Tibial nerve (tissue), 4 donors: ENCODE measurements around the gene CREBL2. TPM values are rescaled to one million over a fixed set of nuclear protein-coding genes. Genes with fewer than 3 reads are reported as not detected.
"Not testable (repeated sequence)": the region's sequence is repeated elsewhere in the genome, so short reads cannot be mapped to it uniquely, and the experiment has no call there.

Experiments used
- DNase-seq, 2 donors: peaks; one replicate each; pipeline ENCODE4 v3.0.0-alpha.2; 2019; ENCODE audit warnings: low spot score in 2 of 2
- H3K27ac ChIP-seq, 4 donors: fragments of 200-600 bp; sonication (generic) in 3 of 4; one replicate each; pipeline ENCODE4 v1.5.1; 2017 to 2019; ENCODE audit warnings: mild to moderate bottlenecking in 1 of 4
- H3K27me3 ChIP-seq, 2 donors: fragments of 200-600 bp; sonication (generic) in 1 of 2; one replicate each; pipeline versions ENCODE4 v1.5.1 to v1.6.0; 2017 to 2019
- H3K36me3 ChIP-seq, 3 donors: fragments of 200-600 bp; sonication (generic); one replicate each; pipeline ENCODE4 v1.5.1; 2018 to 2019
- H3K4me1 ChIP-seq, 4 donors: fragments of 200-600 bp; sonication (generic) in 3 of 4; one replicate each; pipeline ENCODE4 v1.5.1; 2017 to 2019
- H3K4me3 ChIP-seq, 4 donors: fragments of 200-600 bp; sonication (generic) in 3 of 4; one replicate each; pipeline ENCODE4 v1.5.1; 2017 to 2019; ENCODE audit warnings: mild to moderate bottlenecking in 1 of 4, moderate library complexity in 1 of 4
- H3K9me3 ChIP-seq, 4 donors: fragments of 200-600 bp; sonication (generic) in 3 of 4; one replicate each; pipeline ENCODE4 v1.5.1; 2017 to 2019
- EP300 ChIP-seq, 2 donors: sonication (generic); formaldehyde crosslinking; IDR thresholded peaks; one replicate each; pipeline ENCODE4 v1.6.1; 2017; ENCODE audit warnings: antibody characterized with exemption in 2 of 2, mild to moderate bottlenecking in 1 of 2
- POLR2A ChIP-seq, 2 donors: fragments of 450-650 bp; IDR thresholded peaks; one replicate each; pipeline ENCODE4 v1.6.1; 2017; ENCODE audit warnings: antibody characterized with exemption in 2 of 2, mild to moderate bottlenecking in 2 of 2, moderate library complexity in 2 of 2
- WGBS, 2 donors: methylation state at CpG; one replicate each; pipeline ENCODE4 v1.1.5; 2018; 5-methylcytosine and 5-hydroxymethylcytosine counted together
- total RNA-seq, 4 donors: library from RNA; depleted of rRNA; stranded (reverse); fragments of >200 nt; gene quantifications; one replicate each; pipeline ENCODE4 v1.1.0, GENCODE V29; 2016
- TF ChIP-seq, protein P1 (sequence below), 5 experiments: fragments of 200-600 bp in 3 of 5; fragments of 450-650 bp in 2 of 5; sonication (generic) in 3 of 5; IDR thresholded peaks; one replicate each; pipeline ENCODE4 v1.5.1; 2016 to 2019; ENCODE audit warnings: antibody characterized with exemption in 5 of 5, mild to moderate bottlenecking in 3 of 5, moderate library complexity in 2 of 5

CREBL2 gene
- total RNA-seq, 4 donors from 2014 or later: 39.9 to 74.7 (median 52.9) TPM

DNA sequence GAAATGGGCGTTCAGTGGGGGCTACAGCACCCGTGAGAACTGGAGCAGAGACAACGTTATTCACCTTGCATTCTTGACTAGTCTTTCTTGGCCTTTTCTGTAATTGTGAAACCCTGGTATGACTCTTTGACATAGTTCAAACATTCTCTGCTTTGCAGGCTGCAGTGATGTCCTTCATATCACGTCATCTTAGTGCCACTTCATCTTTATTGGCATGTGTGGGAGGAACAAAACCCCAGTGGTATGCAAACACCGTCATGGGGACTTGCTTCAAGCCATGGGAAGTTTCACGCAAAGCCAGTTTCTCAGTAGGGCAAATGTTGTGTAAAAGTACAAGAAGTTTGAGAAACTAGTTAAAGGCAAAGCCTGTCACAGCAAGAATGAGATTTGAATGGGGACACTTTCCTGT lies 28.8 kb upstream of the CREBL2 start:
- H3K4me1 ChIP-seq: peaks cover 0 to 4% (median 0%) of the 10 kb centered on the region in 4 donors
- WGBS, 2 donors: 55 to 60% methylated on average over 6 of the region's 6 CpGs

DNA sequence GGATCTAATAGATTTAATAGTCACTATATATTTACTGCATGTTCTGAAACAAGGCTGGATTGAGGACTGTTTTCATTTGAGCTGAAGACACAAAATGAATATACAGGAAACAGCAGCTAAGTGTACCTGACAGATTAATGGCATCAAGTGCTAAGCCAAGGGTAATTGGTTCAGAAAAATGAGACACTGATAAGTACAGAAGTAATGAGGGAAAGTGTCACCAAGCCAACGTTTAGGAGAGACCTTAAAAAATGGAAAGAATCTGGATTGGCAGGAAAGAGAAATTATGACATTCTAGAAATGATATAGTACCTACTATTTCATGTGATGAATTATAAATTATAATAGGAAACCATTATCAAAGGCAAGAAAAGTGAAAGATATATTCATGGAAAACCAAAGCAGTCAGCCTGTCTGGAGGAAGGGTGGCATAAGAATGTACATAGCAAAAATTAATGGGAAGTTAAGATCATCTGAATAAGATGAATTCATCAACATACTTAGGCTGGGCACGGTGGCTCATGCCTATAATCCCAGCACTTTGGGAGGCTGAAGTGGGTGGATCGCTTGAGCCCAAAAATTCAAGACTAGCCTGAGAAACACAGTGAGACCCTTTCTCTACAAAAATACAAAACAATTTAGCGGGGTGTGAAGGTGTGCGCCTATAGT lies 28.0 kb upstream of the CREBL2 start:
- DNase-seq: no peak
- H3K36me3 ChIP-seq: no peaks in the 10 kb centered on the region
- 74 to 75% methylated on average over 5 of the region's 5 CpGs for WGBS, 2 donors
- no peak for TF ChIP-seq POLR2A (IDR thresholded peaks at IDR 0.05)
- TF ChIP-seq, protein P1, sequence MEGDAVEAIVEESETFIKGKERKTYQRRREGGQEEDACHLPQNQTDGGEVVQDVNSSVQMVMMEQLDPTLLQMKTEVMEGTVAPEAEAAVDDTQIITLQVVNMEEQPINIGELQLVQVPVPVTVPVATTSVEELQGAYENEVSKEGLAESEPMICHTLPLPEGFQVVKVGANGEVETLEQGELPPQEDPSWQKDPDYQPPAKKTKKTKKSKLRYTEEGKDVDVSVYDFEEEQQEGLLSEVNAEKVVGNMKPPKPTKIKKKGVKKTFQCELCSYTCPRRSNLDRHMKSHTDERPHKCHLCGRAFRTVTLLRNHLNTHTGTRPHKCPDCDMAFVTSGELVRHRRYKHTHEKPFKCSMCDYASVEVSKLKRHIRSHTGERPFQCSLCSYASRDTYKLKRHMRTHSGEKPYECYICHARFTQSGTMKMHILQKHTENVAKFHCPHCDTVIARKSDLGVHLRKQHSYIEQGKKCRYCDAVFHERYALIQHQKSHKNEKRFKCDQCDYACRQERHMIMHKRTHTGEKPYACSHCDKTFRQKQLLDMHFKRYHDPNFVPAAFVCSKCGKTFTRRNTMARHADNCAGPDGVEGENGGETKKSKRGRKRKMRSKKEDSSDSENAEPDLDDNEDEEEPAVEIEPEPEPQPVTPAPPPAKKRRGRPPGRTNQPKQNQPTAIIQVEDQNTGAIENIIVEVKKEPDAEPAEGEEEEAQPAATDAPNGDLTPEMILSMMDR (IDR thresholded peaks at IDR 0.05): no peak
- TF ChIP-seq EP300 (IDR thresholded peaks at IDR 0.05): no peak
- H3K4me1 ChIP-seq: peaks cover 0 to 4% (median 0%) of the 10 kb centered on the region in 4 donors
- no peak overlapping the region for H3K4me3 ChIP-seq
- H3K27ac ChIP-seq: no peak overlapping the region
- H3K27me3 ChIP-seq: no peaks in the 10 kb centered on the region
- no peaks in the 10 kb centered on the region for H3K9me3 ChIP-seq

More for the DNA sequence above, 28.8 kb upstream of the CREBL2 start:
- no peak overlapping the region for H3K27ac ChIP-seq
- H3K27me3 ChIP-seq: no peaks in the 10 kb centered on the region
- no peaks in the 10 kb centered on the region for H3K36me3 ChIP-seq
- H3K4me3 ChIP-seq: no peak overlapping the region
- no peak for DNase-seq
- no peak for TF ChIP-seq POLR2A (IDR thresholded peaks at IDR 0.05)
- H3K9me3 ChIP-seq: no peaks in the 10 kb centered on the region

DNA sequence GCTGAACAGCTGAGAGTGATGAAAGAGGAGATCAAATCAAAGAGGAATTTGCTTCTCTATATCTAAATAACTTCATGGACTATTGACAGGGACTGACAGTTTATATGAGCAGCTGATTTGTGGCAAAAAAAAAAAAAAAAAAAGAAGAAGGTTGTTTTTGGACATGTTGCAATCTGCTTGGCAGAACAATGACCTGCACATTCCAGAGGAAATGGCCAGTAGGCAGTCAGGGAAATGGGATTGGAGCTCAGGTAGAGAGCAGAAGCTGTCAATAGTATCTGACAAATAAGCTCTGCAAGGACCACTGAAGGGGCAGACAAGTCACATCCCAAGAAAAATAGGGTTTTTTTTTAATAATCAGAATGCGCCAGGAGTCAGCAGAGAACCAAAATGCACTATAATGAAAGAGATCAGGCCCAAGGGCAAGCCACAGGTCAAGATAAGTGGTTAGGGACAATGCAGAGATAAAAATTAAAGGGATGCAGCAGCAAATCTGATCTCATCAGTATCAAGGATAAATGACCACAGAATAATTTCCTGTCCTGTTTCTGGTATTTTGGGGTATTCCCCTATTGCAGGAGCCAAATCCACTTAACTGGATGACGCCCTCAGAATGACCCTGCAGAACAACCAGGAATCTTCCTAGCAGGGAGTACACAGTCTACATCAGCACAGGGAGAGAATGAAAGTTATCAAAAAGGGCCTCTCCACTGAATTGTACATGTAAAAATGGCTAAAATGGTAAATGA lies 26.4 kb upstream of the CREBL2 start:
- H3K27me3 ChIP-seq: no peaks in the 10 kb centered on the region
- peaks cover 0 to 4% (median 0%) of the 10 kb centered on the region in 4 donors for H3K4me1 ChIP-seq
- no peak for DNase-seq
- TF ChIP-seq, protein P1 (IDR thresholded peaks at IDR 0.05): no peak
- TF ChIP-seq EP300 (IDR thresholded peaks at IDR 0.05) (no peak), POLR2A (IDR thresholded peaks at IDR 0.05) (no peak)
- no peaks in the 10 kb centered on the region for H3K36me3 ChIP-seq
- H3K4me3 ChIP-seq: no peak overlapping the region
- no peaks in the 10 kb centered on the region for H3K9me3 ChIP-seq
- WGBS, 2 donors: 72 to 83% methylated on average over 2 of the region's 2 CpGs
- H3K27ac ChIP-seq: no peak overlapping the region

DNA sequence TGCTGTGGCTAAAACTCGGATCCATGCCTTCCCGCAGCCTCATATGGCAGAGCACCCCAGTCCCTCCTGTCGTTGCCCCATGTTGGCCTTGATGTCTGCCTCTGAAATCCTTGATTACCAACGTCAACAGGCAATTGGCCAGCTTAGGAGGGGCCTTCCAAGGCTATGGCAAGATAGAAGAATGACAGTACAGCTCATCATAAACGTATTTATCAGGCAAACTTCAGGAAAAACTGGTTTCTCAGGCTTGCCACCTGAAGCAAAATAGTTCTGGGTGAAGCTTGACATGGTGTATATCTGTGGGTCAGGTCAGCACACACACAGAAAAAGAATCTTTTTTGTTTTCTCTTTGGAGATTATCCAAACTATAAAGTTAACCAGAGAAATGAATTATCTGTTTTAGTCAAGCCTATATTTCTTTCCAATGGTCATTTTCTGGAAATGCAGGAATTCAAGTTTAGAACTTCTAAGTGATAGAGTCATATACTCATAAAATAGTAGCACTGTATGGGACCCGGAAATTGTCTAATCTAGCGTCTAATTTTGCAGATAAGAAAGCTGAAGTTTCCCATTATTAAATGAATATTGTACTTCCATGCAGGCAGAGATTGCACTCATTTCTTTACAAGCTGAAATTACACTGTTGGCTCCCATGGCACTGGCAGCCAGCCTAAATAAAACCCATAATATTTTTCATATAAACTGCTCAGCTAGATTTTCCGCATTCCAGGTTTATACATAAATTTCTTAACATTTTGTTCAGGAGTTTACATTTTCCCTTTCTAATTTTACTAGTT lies 24.6 kb upstream of the CREBL2 start:
- no peaks in the 10 kb centered on the region for H3K27me3 ChIP-seq
- no peak for DNase-seq
- 80 to 84% methylated on average over 8 of the region's 8 CpGs for WGBS, 2 donors
- no peaks in the 10 kb centered on the region for H3K36me3 ChIP-seq
- no peak for TF ChIP-seq POLR2A (IDR thresholded peaks at IDR 0.05)
- TF ChIP-seq EP300 (IDR thresholded peaks at IDR 0.05): no peak
- TF ChIP-seq, protein P1 (IDR thresholded peaks at IDR 0.05): no peak
- H3K9me3 ChIP-seq: no peaks in the 10 kb centered on the region
- H3K27ac ChIP-seq: no peak overlapping the region
- H3K4me3 ChIP-seq: no peak overlapping the region
- H3K4me1 ChIP-seq: peaks cover 0 to 4% (median 0%) of the 10 kb centered on the region in 4 donors

GRCh38 chr12:12587878-12588277 lies 23.8 kb upstream of the CREBL2 start:
- Histone ChIP-seq H3K9me3 (no peaks in the 10 kb centered on the region), H3K4me3 (no peak overlapping the region), H3K27me3 (no peaks in the 10 kb centered on the region), H3K27ac (no peak overlapping the region), H3K4me1 (peaks cover 0 to 4% (median 0%) of the 10 kb centered on the region in 4 donors), H3K36me3 (no peaks in the 10 kb centered on the region)
- WGBS, 2 donors: 96 to 100% methylated on average over 1 of the region's 1 CpG
- DNase-seq: no peak
- no peak for TF ChIP-seq EP300 (IDR thresholded peaks at IDR 0.05)
- TF ChIP-seq POLR2A (IDR thresholded peaks at IDR 0.05): no peak
- TF ChIP-seq, protein P1 (IDR thresholded peaks at IDR 0.05): no peak

GRCh38 chr12:12588436-12588835 lies 23.2 kb upstream of the CREBL2 start:
- H3K27me3 ChIP-seq, H3K4me1 ChIP-seq, H3K27ac ChIP-seq, H3K36me3 ChIP-seq, H3K4me3 ChIP-seq, H3K9me3 ChIP-seq, DNase-seq: not testable (repeated sequence)
- WGBS, 2 donors: 81 to 91% methylated on average over 3 of the region's 3 CpGs
